T-helper 1 cell (primary cell): Measurements from ENCODE around the gene LSM5.

ENCODE experiments used
- DNase-seq, 5 donors: peaks; one replicate each; pipeline ENCODE4 v3.0.0-alpha.2; 2012 to 2020

Gene LSM5

DNA sequence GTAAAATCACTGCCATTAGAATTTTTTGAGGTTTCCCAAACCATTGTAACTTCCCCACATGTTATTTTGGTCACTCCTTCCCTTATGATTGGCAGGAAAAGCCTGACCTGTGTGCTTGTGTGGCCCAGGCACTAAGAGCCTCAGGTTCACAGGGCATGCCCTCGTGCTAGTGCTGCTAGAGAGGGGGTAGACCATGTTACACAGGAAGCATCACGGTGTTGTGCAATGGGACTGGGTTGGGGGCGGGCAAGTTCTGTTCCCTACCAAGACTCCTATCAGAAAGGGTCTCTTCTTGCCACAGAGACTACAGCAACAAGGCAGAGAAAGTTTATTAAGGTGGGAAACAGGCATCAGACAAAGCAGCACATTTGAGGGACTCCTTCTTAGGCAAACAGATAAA lies 32.2 kb downstream of the LSM5 start:
- no peak for DNase-seq

- DNase-seq, result no peak
Observed at GRCh38 chr7:32453341-32454011, 36.7 kb downstream of the LSM5 start.

GRCh38 chr7:32447218-32447617 lies 43.0 kb downstream of the LSM5 start:
- no peak for DNase-seq

- no peak for DNase-seq
Observed at GRCh38 chr7:32436146-32436928, 53.8 kb downstream of the LSM5 start.
